NCI-H2029 treated with DMSO at 0.1 percent for 48 hours (cell line): ENCODE measurements around the gene BEAN1.

Experiments used
- DNase-seq: peaks from one replicate; lab custom pipeline; 2025; lab: John Stamatoyannopoulos, UW

BEAN1 gene

GRCh38 chr16:66419527-66419926, 7.6 kb upstream of the BEAN1 start:
- no peak for DNase-seq

- no peak for DNase-seq
Observed at GRCh38 chr16:66420396-66420795, 6.7 kb upstream of the BEAN1 start.

- no peak for DNase-seq
Observed at GRCh38 chr16:66421891-66422290, 5.2 kb upstream of the BEAN1 start.

- DNase-seq = no peak
Observed at GRCh38 chr16:66422366-66422765, 4.7 kb upstream of the BEAN1 start.

- DNase-seq = no peak
Observed at GRCh38 chr16:66423177-66423576, 3.9 kb upstream of the BEAN1 start.

GRCh38 chr16:66425651-66426050, 1.4 kb upstream of the BEAN1 start:
- no peak for DNase-seq

GRCh38 chr16:66426112-66427035, 721 bp upstream of the BEAN1 start:
- DNase-seq = no peak

GRCh38 chr16:66427871-66428681, 981 bp downstream of the BEAN1 start:
- no peak for DNase-seq

GRCh38 chr16:66428682-66429251, 1.7 kb downstream of the BEAN1 start:
- DNase-seq = no peak

GRCh38 chr16:66429290-66429962, 2.3 kb downstream of the BEAN1 start:
- DNase-seq = no peak

- DNase-seq = no peak
Observed at GRCh38 chr16:66430214-66430613, 3.1 kb downstream of the BEAN1 start.

GRCh38 chr16:66431760-66432159, 4.7 kb downstream of the BEAN1 start:
- no peak for DNase-seq

- no peak for DNase-seq
Observed at GRCh38 chr16:66432429-66432828, 5.3 kb downstream of the BEAN1 start.

GRCh38 chr16:66434619-66435430, 7.7 kb downstream of the BEAN1 start:
- no peak for DNase-seq

GRCh38 chr16:66435896-66436295, 8.8 kb downstream of the BEAN1 start:
- no peak for DNase-seq

GRCh38 chr16:66437391-66437945, 10.4 kb downstream of the BEAN1 start:
- no peak for DNase-seq

GRCh38 chr16:66438536-66438935, 11.4 kb downstream of the BEAN1 start:
- DNase-seq = no peak

GRCh38 chr16:66439051-66439730, 12.1 kb downstream of the BEAN1 start:
- DNase-seq = no peak

- no peak for DNase-seq
Observed at GRCh38 chr16:66440271-66440802, 13.2 kb downstream of the BEAN1 start.

GRCh38 chr16:66440970-66441369, 13.9 kb downstream of the BEAN1 start:
- DNase-seq = no peak
